GM19463 (cell line): ENCODE measurements around the gene ERGIC2.
"Not testable (repeated sequence)": the region's sequence is repeated elsewhere in the genome, so short reads cannot be mapped to it uniquely, and the experiment has no call there.

Experiments used
- ATAC-seq: cut with Tn5 transposase; IDR thresholded peaks from one replicate; pipeline ENCODE4 v1.9.1; 2021; ENCODE audit warnings: mild to moderate bottlenecking, moderate library complexity; ENCODE audit not compliant: unreplicated experiment

The ERGIC2 gene

GRCh38 chr12:29380536-29381523 is at the start of gene ERGIC2:
Gene ERGIC2, minus strand, starts transcription at chr12:29381172. Its CDS starts 9,539 bp downstream, at chr12:29371633.
- ATAC-seq = peak; percentile 94

DNA sequence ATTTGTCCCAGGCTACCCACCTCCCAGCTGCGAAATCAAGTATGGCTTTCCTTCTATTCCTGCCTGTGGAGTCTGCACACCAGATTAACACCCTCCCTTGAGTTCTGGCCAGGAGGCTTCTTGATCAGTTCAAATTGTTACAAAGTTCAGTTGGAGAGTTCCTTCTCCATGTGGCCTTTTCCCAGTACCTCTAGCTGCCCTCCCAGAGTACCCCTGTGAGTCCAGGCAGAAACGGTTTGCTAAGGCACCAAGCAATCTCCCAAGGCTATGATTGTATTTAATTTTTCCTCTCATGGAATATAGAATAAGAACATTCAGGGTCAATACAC is 49.7 kb upstream of the ERGIC2 start:
- no peak for ATAC-seq

DNA sequence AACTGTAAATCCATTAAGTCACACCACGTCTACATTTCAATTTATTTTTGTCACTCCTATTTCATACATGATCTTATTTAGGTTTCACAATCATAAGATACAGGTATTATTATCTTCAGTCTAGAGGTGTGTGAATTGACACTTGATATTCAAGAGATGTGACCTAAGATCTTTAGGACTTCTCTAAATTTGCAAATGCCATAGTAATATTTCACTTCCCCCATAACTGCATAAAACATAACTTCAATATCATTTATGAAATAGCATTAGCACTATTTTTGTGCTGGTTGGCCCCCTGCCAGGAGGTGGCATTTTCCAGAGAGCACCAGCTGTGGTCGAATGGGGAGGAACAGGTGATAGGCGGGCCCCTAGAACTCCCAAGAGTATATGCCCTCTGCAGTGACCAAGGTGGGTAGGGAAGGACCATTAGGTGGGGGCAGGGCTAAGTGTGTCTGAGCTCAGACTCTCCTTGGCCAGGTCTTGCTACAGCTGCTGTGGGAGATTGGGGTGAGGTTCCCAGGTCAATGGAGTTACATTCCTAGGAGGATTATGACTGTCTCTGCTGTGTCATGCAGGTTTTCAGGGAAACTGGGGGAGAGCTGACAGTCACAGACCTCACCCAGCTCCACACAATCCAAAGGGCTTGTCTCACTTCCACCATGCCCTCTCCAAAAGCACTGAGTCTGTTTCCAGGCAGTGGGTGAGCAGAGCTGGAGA is 49.2 kb upstream of the ERGIC2 start:
- no peak for ATAC-seq

GRCh38 chr12:29428633-29429032 is 47.7 kb upstream of the ERGIC2 start:
- peak; percentile 48 for ATAC-seq

- ATAC-seq = peak; percentile 94
These were observed 47.0 kb upstream of the ERGIC2 start for GRCh38 chr12:29427964-29428363.

GRCh38 chr12:29426498-29426897 is 45.5 kb upstream of the ERGIC2 start:
- no peak for ATAC-seq

- ATAC-seq = no peak
These were observed 44.8 kb upstream of the ERGIC2 start for GRCh38 chr12:29425722-29426121.

- no peak for ATAC-seq
These were observed 35.8 kb upstream of the ERGIC2 start for GRCh38 chr12:29416748-29417147.

GRCh38 chr12:29415111-29415510 is 34.1 kb upstream of the ERGIC2 start:
- no peak for ATAC-seq

DNA sequence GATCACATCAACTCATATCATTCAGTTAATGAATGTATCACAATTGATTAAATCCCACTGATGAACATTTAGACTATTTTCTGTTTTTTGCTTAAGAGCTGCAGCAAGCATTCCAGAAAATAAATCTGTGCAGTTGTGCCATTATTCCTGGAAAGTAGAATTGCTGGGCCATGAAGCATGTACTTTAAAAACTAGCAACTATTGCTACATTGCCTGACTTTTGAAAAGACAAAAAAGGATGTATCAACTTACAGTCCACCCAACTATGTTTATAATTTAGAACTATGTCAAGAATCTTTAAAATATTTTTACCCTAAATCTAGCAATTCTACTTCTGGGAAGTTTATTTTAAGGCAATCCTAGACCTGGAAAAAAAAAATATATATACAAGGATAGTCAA is 33.4 kb upstream of the ERGIC2 start:
- ATAC-seq = no peak

DNA sequence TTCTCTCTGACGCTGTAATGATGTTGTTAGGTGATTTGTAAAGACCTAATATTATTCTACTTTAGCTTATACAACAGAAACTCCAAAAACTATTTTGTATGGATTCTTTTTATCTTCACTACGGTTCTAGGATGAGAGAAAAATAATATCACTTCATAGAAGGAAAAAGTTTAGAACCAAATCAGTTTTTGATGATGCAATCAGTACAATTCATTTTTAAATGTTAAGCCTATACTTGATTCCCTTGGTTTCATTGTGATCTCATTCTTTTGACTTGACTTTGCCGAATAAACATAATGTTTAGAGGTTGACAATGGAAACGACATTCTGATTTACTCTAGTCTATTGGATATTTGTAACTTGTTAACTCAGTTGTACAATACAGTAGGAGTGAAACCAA is 24.6 kb upstream of the ERGIC2 start:
- ATAC-seq = no peak

- ATAC-seq = no peak
These were observed 23.0 kb upstream of the ERGIC2 start for GRCh38 chr12:29403991-29404390.

- no peak for ATAC-seq
These were observed 21.5 kb upstream of the ERGIC2 start for GRCh38 chr12:29402437-29402836.

GRCh38 chr12:29398495-29398894 is 17.5 kb upstream of the ERGIC2 start:
- peak; percentile 53 for ATAC-seq

DNA sequence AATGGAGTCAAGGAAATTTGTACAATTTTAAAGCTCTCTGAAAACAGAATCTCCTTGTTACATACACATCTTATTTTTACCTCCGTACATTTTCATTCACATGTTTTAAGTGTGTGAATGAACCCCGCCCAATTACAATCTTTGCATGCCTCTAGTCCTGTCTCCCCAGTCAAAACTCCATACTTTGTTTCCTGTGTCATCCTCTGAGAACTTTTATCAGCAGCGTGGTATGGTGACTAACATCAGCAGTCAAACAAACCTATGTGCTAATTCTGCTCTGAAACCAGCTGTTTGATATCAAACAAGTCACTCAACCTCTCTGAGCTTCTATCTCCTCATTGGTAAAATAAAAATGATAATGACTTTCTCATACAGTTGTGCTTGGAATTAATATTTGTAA is 15.8 kb upstream of the ERGIC2 start:
- ATAC-seq = no peak

- ATAC-seq = no peak
These were observed 14.4 kb upstream of the ERGIC2 start for GRCh38 chr12:29395356-29395755.

- ATAC-seq = not testable (repeated sequence)
These were observed 9.4 kb upstream of the ERGIC2 start for GRCh38 chr12:29390419-29390818.

- ATAC-seq = no peak
These were observed 8.4 kb upstream of the ERGIC2 start for GRCh38 chr12:29389295-29389919.

DNA sequence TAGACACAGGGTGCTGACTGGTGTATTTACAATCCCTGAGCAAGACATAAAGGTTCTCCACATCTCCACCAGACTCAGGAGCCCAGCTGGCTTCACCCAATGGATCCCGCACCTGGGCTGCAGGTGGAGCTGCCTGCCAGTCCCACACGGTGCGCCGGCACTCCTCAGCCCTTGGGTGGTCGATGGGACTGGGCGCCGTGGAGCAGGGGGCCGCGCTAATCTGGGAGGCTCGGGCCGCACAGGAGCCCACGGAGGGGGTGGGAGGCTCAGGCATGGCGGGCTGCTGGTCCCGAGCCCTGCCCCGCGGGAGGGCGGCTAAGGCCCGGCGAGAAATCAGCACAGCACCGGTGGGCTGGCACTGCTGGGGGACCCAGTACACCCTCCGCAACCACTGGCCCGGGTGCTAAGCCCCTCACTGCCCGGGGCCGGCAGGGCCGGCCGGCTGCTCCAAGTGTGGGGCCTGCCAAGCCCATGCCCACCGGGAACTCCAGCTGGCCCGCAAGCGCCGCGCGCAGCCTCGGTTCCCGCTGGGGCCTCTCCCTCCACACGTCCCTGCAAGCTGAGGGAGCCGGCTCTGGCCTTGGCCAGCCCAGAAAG is 5.2 kb upstream of the ERGIC2 start:
- ATAC-seq = not testable (repeated sequence)

GRCh38 chr12:29385194-29385593 is 4.2 kb upstream of the ERGIC2 start:
- not testable (repeated sequence) for ATAC-seq

DNA sequence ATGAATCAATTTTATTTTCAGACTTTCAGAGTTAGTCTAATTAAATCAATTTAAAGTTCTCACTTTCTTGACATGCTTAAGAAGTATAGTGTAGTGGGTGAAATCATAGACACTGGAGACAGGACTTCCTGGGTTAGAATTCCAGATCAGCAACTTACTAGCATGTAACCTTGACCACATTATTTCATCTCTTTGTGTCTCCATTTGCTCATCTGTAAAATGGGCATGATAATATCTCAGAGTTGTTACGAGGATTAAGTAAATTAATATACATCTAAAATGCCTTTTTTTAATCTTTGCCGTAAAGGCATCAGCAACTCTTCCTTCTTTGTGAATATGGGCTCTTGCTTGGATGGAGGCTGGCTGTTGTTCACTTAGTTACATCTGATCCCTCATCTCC is 1.3 kb upstream of the ERGIC2 start:
- ATAC-seq = no peak
